22Rv1 (cell line): ENCODE results near the gene NRIP1.

Experiments
- CTCF ChIP-seq: fragments of 450-650 bp; IDR thresholded peaks from 2 replicates; pipeline ENCODE4 v1.5.1; 2017; ENCODE audit warnings: mild to moderate bottlenecking
- ZFX ChIP-seq: fragments of 450-650 bp; IDR thresholded peaks from 2 replicates; pipeline ENCODE4 v1.6.1; 2017; ENCODE audit warnings: antibody characterized with exemption, borderline replicate concordance

- TF ChIP-seq CTCF (no peak), ZFX (no peak)
These were observed 44.0 kb upstream of the NRIP1 start for GRCh38 chr21:15108801-15109200.
